Measurements from ENCODE around the gene MRPS25.
"Not testable (repeated sequence)": the region's sequence is repeated elsewhere in the genome, so short reads cannot be mapped to it uniquely, and the experiment has no call there.

The MRPS25 gene

GRCh38 chr3:15042936-15043335, 22.2 kb downstream of the MRPS25 start:
- DNase-seq, result no peak

GRCh38 chr3:15041950-15042349, 23.2 kb downstream of the MRPS25 start:
- no peak for DNase-seq

- DNase-seq, result no peak
Observed at GRCh38 chr3:15040844-15041243, 24.3 kb downstream of the MRPS25 start.

- no peak for DNase-seq
Observed at GRCh38 chr3:15038306-15038705, 26.8 kb downstream of the MRPS25 start.

GRCh38 chr3:15033103-15033502, 32.0 kb downstream of the MRPS25 start:
- DNase-seq, result no peak

- no peak for DNase-seq
Observed at GRCh38 chr3:15032650-15033049, 32.5 kb downstream of the MRPS25 start.

- no peak for DNase-seq
Observed at GRCh38 chr3:15029625-15030024, 35.5 kb downstream of the MRPS25 start.

GRCh38 chr3:15023719-15024118, 41.4 kb downstream of the MRPS25 start:
- no peak for DNase-seq

- no peak for DNase-seq
Observed at GRCh38 chr3:15023249-15023648, 41.9 kb downstream of the MRPS25 start.

- no peak for DNase-seq
Observed at GRCh38 chr3:15017191-15017590, 47.9 kb downstream of the MRPS25 start.

GRCh38 chr3:15015456-15015855, 49.7 kb downstream of the MRPS25 start:
- no peak for DNase-seq

- DNase-seq, result no peak
Observed at GRCh38 chr3:15014606-15015328, 50.3 kb downstream of the MRPS25 start.

- DNase-seq, result no peak
Observed at GRCh38 chr3:15011174-15011573, 53.9 kb downstream of the MRPS25 start.

GRCh38 chr3:15010664-15011063, 54.5 kb downstream of the MRPS25 start:
- no peak for DNase-seq

GRCh38 chr3:15009167-15009566, 55.9 kb downstream of the MRPS25 start:
- DNase-seq, result no peak

- no peak for DNase-seq
Observed at GRCh38 chr3:15007681-15008141, 57.4 kb downstream of the MRPS25 start.

GRCh38 chr3:14999182-14999581, 65.9 kb downstream of the MRPS25 start:
- not testable (repeated sequence) for DNase-seq
